AG04449 (cell line): Measurements from ENCODE around the gene LPP.
A peak's percentile ranks its signal among the peaks of the same experiment; 100 is the strongest.

Experiments
- CTCF ChIA-PET: fragments of 350-600 bp; formaldehyde crosslinking; extraction: SDS; loops from one replicate; lab custom pipeline; 2021; ENCODE audit warnings: antibody characterized with exemption; lab: Yijun Ruan, JAX
- POLR2A ChIA-PET: fragments of 400-600, 350-600 bp; formaldehyde crosslinking; extraction: SDS; loops from one replicate; lab custom pipeline; 2020; ENCODE audit warnings: antibody characterized with exemption, inconsistent platforms; lab: Yijun Ruan, JAX
- DNase-seq: peaks from one replicate; pipeline ENCODE4 v3.0.0-alpha.2; 2010; ENCODE audit warnings: low read depth, low spot score
- H3K4me3 ChIP-seq: 2 replicates; pipeline ENCODE4 v1.5.1; 2011; ENCODE audit warnings: low read depth, mild to moderate bottlenecking, control low read depth, low read length
- TF ChIP-seq, protein P1 (sequence below): IDR thresholded peaks from one replicate; pipeline ENCODE4 v1.5.1; 2011; ENCODE audit warnings: mild to moderate bottlenecking, moderate library complexity, low read length, control low read depth, inconsistent platforms; ENCODE audit not compliant: insufficient read depth; ENCODE audit errors: missing control alignments

The LPP gene

DNA sequence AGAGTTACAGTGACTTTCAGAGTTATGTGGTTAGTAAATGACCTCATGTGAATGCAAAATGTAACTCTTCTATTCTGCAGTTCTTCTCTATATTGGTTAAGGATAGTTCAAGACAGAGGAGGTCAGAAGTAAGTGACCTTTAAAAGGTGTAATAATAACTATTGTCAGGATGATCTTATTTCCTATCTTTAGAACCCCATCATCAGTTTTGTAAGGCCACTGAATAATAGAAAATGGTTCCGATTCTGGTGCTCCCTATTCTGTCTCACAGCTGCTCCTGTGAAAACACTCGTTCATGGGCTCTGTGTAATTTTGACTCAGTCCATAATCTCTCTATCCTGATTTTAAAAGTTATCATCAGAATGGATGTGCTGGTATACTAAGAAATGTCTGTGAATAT, 463.3 kb downstream of the LPP start:
- POLR2A ChIA-PET: no interaction called here
- CTCF ChIA-PET: interaction anchor here (1.2 kb wide), 1 partner anchor 877 kb away, joined by 5 read pairs; no protein-coding TSS in a partner anchor
- TF ChIP-seq, protein P1, sequence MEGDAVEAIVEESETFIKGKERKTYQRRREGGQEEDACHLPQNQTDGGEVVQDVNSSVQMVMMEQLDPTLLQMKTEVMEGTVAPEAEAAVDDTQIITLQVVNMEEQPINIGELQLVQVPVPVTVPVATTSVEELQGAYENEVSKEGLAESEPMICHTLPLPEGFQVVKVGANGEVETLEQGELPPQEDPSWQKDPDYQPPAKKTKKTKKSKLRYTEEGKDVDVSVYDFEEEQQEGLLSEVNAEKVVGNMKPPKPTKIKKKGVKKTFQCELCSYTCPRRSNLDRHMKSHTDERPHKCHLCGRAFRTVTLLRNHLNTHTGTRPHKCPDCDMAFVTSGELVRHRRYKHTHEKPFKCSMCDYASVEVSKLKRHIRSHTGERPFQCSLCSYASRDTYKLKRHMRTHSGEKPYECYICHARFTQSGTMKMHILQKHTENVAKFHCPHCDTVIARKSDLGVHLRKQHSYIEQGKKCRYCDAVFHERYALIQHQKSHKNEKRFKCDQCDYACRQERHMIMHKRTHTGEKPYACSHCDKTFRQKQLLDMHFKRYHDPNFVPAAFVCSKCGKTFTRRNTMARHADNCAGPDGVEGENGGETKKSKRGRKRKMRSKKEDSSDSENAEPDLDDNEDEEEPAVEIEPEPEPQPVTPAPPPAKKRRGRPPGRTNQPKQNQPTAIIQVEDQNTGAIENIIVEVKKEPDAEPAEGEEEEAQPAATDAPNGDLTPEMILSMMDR: no peak
- no peak overlapping the region for H3K4me3 ChIP-seq
- no peak for DNase-seq

DNA sequence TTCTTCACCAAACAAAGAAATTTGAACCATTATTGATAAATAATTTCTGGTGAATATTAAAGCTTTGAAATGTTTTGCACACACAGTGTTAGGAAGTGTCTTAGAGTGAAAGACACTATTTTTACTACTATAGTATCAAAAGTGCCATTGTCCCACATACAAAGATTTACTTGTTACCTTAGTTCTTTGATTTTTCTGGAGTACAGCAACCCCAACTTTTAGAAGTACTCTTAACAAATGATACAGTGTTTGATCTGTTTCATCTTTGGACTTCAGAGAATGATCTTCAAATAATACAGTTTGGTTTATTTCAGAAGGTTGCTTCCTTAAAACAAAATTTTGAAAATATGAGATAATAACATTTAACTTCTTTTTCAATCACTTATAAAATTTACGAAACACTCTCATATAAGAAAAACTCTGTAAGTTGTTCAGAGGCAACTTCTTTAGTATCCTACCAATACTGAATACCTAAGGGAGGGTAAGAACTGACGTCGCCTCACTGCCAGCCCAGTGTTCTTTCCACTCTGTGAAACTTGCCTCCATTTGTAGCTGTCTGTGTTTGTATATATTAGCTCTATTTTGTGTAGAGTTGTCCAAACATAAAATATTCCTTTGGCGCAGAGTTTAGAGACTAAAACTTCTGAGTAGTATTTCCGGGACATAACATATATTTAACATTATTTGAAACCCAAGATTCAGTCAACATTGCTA, 464.2 kb downstream of the LPP start:
- DNase-seq: no peak
- CTCF ChIA-PET: interaction anchor here (0.8 to 1.7 kb wide), 3 partner anchors 12 to 877 kb away, joined by 3 to 5 read pairs (median 5); no protein-coding TSS in a partner anchor
- POLR2A ChIA-PET: no interaction called here
- no peak overlapping the region for H3K4me3 ChIP-seq
- TF ChIP-seq, protein P1: no peak

- H3K4me3 ChIP-seq: no peak overlapping the region
- ChIA-PET POLR2A (no interaction called here), CTCF (interaction anchor here (1.1 to 3.9 kb wide), 4 partner anchors 59 to 880 kb away, joined by 3 to 13 read pairs (median 6); no protein-coding TSS in a partner anchor)
- DNase-seq: no peak
- TF ChIP-seq, protein P1: no peak
Observed at GRCh38 chr3:188620752-188621151, 466.8 kb downstream of the LPP start.

GRCh38 chr3:188624384-188624783, 470.4 kb downstream of the LPP start:
- TF ChIP-seq, protein P1: no peak
- DNase-seq: no peak
- ChIA-PET POLR2A (no interaction called here), CTCF (interaction anchor here (3.9 kb wide), 1 partner anchor 330 kb away, joined by 13 read pairs; no protein-coding TSS in a partner anchor)
- H3K4me3 ChIP-seq: no peak overlapping the region

DNA sequence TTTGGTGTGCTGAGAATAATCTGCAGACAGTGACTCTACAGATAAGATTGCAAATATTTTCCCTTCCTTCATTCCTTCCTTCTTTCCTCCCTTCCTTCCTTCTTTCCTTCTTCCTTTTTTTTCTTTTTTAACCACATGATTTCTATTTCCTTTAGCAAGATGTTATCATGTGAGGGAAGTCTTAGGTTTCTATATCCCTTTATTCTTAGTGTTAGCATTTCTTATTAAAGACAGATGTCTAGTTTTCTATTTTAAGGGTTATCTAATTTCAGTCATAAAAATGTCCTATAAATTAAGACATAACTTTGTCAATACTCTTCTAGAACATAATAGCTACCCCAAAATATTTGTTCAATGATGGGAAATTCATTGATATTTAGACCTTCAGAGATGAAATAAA, 470.9 kb downstream of the LPP start:
- TF ChIP-seq, protein P1: no peak
- POLR2A ChIA-PET: no interaction called here
- DNase-seq: no peak
- CTCF ChIA-PET: no interaction called here
- no peak overlapping the region for H3K4me3 ChIP-seq

DNA sequence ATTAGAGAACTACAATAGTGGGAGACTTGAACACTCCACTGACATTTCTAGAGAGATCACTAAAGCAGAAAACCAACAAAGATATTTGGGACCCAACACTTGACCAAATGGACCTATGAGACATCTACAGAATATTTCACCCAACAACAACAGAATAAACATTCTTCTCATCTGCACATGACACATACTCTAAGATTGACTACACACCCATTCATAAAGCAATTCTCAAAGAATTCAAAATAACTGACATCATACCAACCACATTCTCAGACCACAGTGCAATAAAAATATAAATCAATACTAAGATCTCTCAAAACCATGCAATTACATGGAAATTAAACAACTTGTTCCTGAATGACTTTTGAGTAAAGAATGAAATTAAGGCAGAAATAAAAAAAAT, 473.7 kb downstream of the LPP start:
- H3K4me3 ChIP-seq: no peak overlapping the region
- DNase-seq: peak; percentile 82
- POLR2A ChIA-PET: interaction anchor here (1.2 kb wide), 1 partner anchor 34 kb away, joined by 3 read pairs; no protein-coding TSS in a partner anchor
- CTCF ChIA-PET: interaction anchor here (2.2 to 2.5 kb wide), 2 partner anchors 328 to 888 kb away, joined by 5 to 12 read pairs; no protein-coding TSS in a partner anchor
- TF ChIP-seq, protein P1: no peak
